ENCODE data around the gene BAIAP2L1.

Gene BAIAP2L1

GRCh38 chr7:98296833-98297232 lies 104.1 kb downstream of the BAIAP2L1 start:
- in situ Hi-C loops (cut with HindIII; ENCODE audit: low sequenced_read_pairs), result loop anchor here (10.0 kb wide), 1 partner anchor 92 kb away; no protein-coding TSS in a partner anchor

GRCh38 chr7:98295467-98296192 lies 105.3 kb downstream of the BAIAP2L1 start:
- in situ Hi-C loops (cut with HindIII; ENCODE audit: low sequenced_read_pairs), result loop anchor here (10.0 kb wide), 1 partner anchor 91 kb away; no protein-coding TSS in a partner anchor

GRCh38 chr7:98294798-98295382 lies 106.0 kb downstream of the BAIAP2L1 start:
- in situ Hi-C loops (cut with HindIII; ENCODE audit: low sequenced_read_pairs), result loop anchor here (5.0 to 10.0 kb wide), 2 partner anchors 77 to 90 kb away; no protein-coding TSS in a partner anchor

DNA sequence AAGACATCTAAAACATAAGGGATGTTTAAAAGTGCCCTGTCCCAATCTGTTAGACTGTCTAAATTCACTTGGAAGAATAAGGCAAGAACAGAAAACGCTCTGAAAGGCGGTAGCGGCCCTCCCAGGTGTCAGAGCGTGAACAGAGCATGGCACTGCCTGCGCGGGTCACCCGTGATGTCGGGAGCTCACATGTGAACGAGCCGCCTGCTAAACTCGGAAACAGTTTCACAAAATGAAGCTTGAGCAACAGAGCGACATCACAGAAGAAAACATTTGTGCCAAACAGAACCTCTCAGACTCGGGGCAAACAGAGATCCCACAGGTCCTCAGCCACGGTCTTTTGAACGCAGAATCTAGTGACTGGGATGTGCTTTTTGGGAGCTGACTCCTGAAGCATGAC lies 106.6 kb downstream of the BAIAP2L1 start:
- in situ Hi-C loops (cut with HindIII; ENCODE audit: low sequenced_read_pairs), result loop anchor here (5.0 to 10.0 kb wide), 2 partner anchors 78 to 90 kb away; no protein-coding TSS in a partner anchor

GRCh38 chr7:98293746-98294145 lies 107.1 kb downstream of the BAIAP2L1 start:
- in situ Hi-C loops (cut with HindIII; ENCODE audit: low sequenced_read_pairs), result loop anchor here (5.0 to 10.0 kb wide), 2 partner anchors 79 to 89 kb away; no protein-coding TSS in a partner anchor

GRCh38 chr7:98293265-98293664 lies 107.6 kb downstream of the BAIAP2L1 start:
- in situ Hi-C loops (cut with HindIII; ENCODE audit: low sequenced_read_pairs), result loop anchor here (5.0 to 10.0 kb wide), 2 partner anchors 79 to 88 kb away; no protein-coding TSS in a partner anchor

DNA sequence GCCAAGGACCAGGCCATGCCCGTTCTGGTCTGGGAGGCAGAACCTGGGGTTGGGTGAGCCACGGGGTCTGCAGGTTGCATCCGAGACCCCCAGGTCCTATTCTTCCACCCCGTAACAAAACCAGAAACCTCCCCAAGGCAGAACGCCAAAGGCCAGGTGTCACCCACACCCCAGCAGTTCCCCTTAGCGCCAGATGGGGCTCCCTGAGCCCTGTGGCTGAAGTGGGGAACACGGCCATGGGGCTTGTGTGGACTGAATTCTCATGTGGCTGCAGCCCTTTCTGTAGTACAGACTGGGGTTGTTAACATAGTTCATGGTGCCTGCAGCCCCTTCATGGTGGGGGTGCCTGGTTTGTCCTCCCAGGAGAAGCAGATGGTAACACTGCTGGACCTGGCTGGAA lies 109.2 kb downstream of the BAIAP2L1 start:
- in situ Hi-C loops (cut with HindIII; ENCODE audit: low sequenced_read_pairs), result loop anchor here (5.0 to 10.0 kb wide), 2 partner anchors 81 to 87 kb away; no protein-coding TSS in a partner anchor

DNA sequence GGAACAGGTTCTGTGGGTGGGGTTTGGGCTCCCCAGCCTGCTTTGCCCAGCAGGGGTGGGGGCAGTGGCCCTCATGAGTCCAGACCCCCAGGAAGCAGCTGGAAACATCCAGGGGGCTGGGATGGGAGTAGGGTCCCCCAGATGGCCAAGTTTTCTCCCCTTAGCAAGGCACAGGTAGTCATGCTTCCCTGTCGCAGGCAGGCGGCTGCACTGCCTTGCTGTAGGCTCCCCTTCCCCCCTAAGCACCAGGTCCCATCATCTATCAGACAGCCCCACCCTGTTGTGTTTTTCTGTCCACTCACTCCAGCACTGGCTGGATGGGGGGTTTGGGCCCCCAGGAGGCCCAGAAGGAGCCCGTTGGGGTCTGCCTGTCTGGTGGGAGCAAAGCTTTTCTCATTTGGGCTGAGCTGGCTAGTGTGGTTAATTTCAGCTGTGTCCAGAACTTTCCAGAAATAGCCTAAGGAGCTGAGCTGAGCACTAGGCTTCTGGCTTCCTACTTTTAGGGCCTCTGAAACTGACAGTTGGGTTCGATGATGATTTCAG lies 111.5 kb downstream of the BAIAP2L1 start:
- in situ Hi-C loops (cut with HindIII; ENCODE audit: low sequenced_read_pairs), result no loop called here

DNA sequence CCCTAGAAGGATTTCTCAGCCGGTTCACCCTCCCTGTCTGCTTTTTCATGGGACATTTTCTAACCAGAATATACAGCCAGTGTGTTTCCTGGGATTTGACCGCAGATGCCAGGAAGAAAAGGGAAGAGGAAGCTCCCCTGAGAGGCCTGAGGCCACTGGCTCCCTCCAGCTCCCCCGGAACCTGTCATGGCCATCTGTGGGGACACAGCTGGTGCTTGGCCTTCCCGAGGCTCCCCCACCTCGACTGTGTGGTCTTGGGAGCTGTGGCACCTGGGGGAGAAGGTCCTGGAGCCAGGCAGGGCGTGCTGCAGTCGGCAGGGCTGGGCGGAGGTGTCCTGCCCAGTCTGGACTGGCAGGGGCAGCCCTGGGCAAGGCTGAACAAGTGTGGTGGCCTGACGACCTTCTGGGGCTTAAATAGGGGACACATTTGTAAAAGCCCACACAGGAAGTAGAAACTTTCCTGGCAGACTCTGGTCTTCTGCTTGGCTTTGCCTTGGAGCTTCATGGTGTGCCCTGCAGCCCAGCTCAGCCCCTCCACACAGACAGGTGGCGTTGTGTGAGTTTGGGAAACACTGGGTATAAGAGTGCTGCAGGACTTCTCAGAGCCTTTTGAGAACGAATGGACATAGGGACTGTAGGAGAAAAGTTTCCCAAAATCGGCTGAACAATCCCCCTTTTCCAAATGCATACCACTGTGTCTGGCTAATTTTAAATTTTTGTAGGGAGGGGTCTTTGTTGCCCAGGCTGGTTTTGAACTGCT lies 112.6 kb downstream of the BAIAP2L1 start:
- in situ Hi-C loops (cut with HindIII; ENCODE audit: low sequenced_read_pairs), result no loop called here

DNA sequence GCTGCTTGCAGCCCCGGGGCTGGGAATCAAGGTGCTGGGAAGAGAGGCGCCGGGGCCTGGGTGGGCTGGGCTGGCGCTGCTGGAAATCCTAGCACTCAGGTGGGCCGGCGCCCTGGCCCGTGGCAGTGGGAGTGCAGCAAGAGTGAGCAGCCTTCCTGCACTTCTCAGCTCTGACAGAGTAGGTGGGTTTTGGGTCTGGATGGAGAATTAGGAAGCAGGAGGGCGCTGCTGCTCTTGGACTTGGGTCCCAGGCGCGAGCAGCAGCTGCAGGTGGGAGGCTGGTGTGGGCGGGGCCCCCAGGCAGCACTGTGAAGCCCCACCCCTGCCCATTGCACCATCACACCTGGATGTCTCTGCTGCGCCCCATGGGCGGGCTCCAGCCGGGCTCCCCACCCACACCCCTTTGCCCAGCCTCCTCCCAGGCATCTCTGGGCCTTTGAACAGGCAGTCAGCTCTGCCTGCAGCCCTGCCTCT lies 113.4 kb downstream of the BAIAP2L1 start:
- in situ Hi-C loops (cut with HindIII; ENCODE audit: low sequenced_read_pairs), result no loop called here

GRCh38 chr7:98286701-98287485 lies 114.0 kb downstream of the BAIAP2L1 start:
- in situ Hi-C loops (cut with HindIII; ENCODE audit: low sequenced_read_pairs), result no loop called here

DNA sequence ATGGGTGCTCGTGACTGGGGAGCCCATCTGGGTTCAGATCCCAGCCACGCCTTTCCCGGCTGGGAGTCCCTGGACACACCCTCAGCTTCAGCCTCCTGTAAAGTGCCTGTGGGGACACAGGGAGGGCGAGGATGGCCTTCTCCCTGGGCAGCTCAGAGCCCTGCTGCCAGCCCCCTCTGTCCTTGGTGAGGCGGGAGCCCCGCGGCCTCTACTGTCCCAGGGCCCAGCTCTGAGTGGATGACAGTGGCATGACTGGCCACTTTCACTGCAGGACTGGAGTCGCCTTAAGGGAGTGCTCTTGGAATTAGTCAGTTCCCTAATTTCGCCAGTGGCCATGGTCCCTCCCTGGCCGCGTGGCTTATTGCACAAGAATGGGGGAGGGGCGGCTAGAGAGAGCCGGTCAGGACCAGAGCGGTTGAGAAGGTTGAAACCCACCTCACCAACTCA lies 114.8 kb downstream of the BAIAP2L1 start:
- in situ Hi-C loops (cut with HindIII; ENCODE audit: low sequenced_read_pairs), result no loop called here

GRCh38 chr7:98285157-98286092 lies 115.5 kb downstream of the BAIAP2L1 start:
- in situ Hi-C loops (cut with HindIII; ENCODE audit: low sequenced_read_pairs), result no loop called here

DNA sequence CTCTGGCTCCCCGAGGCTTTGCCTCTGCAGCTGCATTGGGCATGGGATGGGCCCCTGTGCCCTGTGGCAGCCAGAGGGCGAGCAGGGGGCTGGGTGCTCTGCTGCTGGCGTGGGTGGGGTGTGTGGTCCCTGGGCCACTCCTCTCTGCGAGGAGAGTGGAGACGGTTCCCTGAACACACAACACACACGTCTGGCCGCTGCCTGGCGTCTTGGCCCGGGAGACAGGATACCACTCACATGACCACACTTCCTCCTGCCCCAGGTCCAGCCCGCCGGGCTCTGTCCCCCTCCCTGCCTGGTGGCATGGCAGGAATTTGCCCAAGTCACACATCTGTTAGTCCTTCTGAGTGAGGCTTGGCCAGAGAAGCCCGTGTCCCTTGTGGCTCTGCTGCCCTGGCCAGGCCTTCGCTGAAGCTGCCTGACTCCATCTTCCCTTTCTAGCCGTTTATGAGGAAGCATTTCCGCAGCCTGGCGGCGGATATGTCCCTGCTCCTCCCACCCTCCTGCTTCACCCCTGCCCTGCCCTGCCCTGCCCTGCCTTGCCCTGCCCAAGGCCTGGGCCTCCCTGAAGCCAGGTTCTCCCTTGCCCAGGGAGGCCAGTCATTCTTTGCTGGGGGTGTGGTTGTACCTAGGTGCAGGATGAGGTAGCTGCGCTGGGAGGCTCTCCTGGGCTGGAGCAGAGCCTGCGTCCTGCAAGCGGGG lies 116.4 kb downstream of the BAIAP2L1 start:
- in situ Hi-C loops (cut with HindIII; ENCODE audit: low sequenced_read_pairs), result no loop called here

DNA sequence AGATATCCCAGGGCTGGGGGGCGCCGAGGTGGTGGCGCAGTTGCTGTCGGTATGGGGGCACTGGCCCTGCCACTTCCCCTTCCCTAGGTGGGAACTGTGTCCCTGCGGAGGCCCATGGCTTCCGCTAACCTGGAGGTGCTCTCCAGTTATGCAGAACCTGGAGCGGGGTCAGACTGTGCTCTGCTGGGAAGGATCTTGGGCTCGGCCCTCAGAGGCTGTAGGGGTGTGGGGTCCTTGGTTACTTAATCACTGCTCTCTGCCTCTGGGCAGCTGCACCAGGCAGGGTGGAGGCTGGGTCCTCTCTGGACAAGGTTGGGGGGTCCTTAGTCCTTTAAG lies 117.0 kb downstream of the BAIAP2L1 start:
- in situ Hi-C loops (cut with HindIII; ENCODE audit: low sequenced_read_pairs), result no loop called here

DNA sequence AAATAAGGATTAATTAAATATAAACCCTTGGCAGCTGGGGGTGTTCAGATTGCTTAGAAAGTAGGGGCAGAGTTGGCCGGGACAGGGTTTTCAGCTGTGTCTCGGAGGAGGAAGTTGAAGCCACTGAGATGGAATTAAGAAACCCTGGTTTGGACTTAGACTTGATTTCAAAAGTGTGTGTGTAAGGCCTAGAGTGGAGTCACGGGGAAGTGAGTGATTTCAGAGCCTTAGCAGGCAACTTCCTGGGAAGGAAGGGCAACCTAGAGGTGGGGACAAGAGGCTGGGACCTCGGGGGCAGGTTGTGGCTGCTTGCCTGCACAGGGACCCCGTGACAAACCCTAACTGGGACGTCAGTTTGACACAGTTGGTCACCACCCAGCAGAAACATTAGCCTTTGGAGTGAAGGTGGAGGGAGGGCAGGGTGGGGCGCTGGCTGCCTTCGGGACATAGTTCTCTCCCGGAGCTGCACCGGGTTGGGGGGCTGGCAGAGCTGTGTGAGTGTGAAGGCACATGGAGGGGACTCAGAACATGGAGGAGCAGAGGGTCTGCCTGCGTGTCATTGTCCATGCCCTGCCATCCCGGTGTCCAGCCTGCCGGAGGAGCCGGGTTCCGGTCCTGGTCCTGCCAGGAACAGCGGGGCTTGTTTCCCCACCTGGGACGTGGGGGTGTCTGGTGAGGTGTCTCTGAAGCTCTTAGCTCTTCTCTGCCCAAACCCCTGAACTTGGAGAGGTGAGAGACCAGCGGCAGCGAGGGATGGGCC lies 117.6 kb downstream of the BAIAP2L1 start:
- in situ Hi-C loops (cut with HindIII; ENCODE audit: low sequenced_read_pairs), result no loop called here

- in situ Hi-C loops (cut with HindIII; ENCODE audit: low sequenced_read_pairs), result no loop called here
Measured at GRCh38 chr7:98282703-98283102, 118.2 kb downstream of the BAIAP2L1 start.

Data from endothelial cell of hepatic sinusoid (primary cell).